HCT116 (cell line): ENCODE measurements around the gene TRIM75. TPM values are rescaled to one million over a fixed set of nuclear protein-coding genes. Genes with fewer than 3 reads are reported as not detected.

ENCODE experiments used
- ATAC-seq: fragments of 200-7000 bp; cut with Tn5 transposase; 2 replicates; pipeline ENCODE4 v1.9.1; 2020; ENCODE audit warnings: mild to moderate bottlenecking, moderate library complexity
- BruUV-seq: library from RNA; stranded (reverse); fragments of 400-500 nt; replicated peaks from 2 replicates; lab custom pipeline; 2021; lab: Mats Ljungman, UMichigan
- CTCF ChIA-PET: fragments of 300-600 bp; sonication (Branson Sonifier 250); formaldehyde crosslinking; loops from one replicate; lab custom pipeline; 2021; ENCODE audit warnings: antibody characterized with exemption; lab: Charles Lee
- POLR2A ChIA-PET: fragments of 300-600, 350-600 bp; sonication (Branson Sonifier 250); formaldehyde crosslinking; loops from one replicate; lab custom pipeline; 2021; ENCODE audit warnings: antibody characterized with exemption; lab: Charles Lee
- RAD21 ChIA-PET, 2 experiments: fragments of 300-600 bp; sonication (Branson Sonifier 250); formaldehyde crosslinking; loops; one replicate each; lab custom pipeline; 2023; ENCODE audit warnings: low total read pairs in 2 of 2; ENCODE audit not compliant: uncharacterized antibody in 2 of 2, unreplicated experiment in 2 of 2, low non-redundant PET in 1 of 2; lab: Charles Lee
- DNase-seq: peaks from one replicate; pipeline ENCODE4 v3.0.0-alpha.2; 2010; ENCODE audit warnings: low read depth, low spot score
- H2AFZ ChIP-seq: fragments of 200-600 bp; shearing (Covaris generic), sonication (generic); 2 replicates; pipeline ENCODE4 v1.6.1; 2017; ENCODE audit warnings: low read depth, mixed run types, mixed read lengths, antibody characterized with exemption, low read length; ENCODE audit not compliant: poor library complexity, severe bottlenecking
- H3K27ac ChIP-seq: 2 replicates; pipeline ENCODE4 v1.5.1; 2012; ENCODE audit warnings: low read depth, low read length
- H3K27me3 ChIP-seq: fragments of 200-600 bp; sonication (generic); 2 replicates; pipeline ENCODE4 v1.6.1; 2016; ENCODE audit warnings: mixed run types, low read length, mixed read lengths; ENCODE audit not compliant: insufficient read depth
- H3K36me3 ChIP-seq, 2 experiments: fragments of 200-500 bp in 1 of 2; fragments of 200-600 bp in 1 of 2; sonication (Bioruptor generic) in 1 of 2; sonication (generic) in 1 of 2; 2 replicates each; pipeline versions ENCODE4 v1.5.1 to v1.6.1; 2014 to 2016; ENCODE audit warnings: low read length in 2 of 2, inconsistent platforms in 1 of 2, mixed read lengths in 1 of 2, mixed run types in 1 of 2; ENCODE audit not compliant: insufficient read depth in 2 of 2, control insufficient read depth in 1 of 2
- H3K4me1 ChIP-seq, 2 experiments: fragments of 200-600 bp in 1 of 2; sonication (generic) in 1 of 2; 2 replicates each; pipeline versions ENCODE4 v1.5.1 to v1.6.1; 2012 to 2017; ENCODE audit warnings: low read length in 2 of 2, inconsistent platforms in 1 of 2, mild to moderate bottlenecking in 1 of 2, mixed read lengths in 1 of 2, mixed run types in 1 of 2, moderate library complexity in 1 of 2; ENCODE audit not compliant: insufficient read depth in 2 of 2, control insufficient read depth in 1 of 2
- H3K4me2 ChIP-seq: fragments of 200-600 bp; sonication (generic); 2 replicates; pipeline ENCODE4 v1.6.1; 2017; ENCODE audit warnings: mixed run types, low read length, mixed read lengths
- H3K4me3 ChIP-seq, 2 experiments: fragments of 200-600 bp in 1 of 2; sonication (generic) in 1 of 2; replicated peaks in 1 of 2; 2 replicates each; pipeline ENCODE4 v1.5.1; 2011 to 2016; ENCODE audit warnings: low read length in 2 of 2, control low read depth in 1 of 2, low read depth in 1 of 2, mild to moderate bottlenecking in 1 of 2, mixed read lengths in 1 of 2, mixed run types in 1 of 2
- H3K79me2 ChIP-seq: fragments of 200-600 bp; sonication (generic); 2 replicates; pipeline ENCODE4 v1.6.1; 2017; ENCODE audit warnings: mild to moderate bottlenecking, mixed run types, low read length, moderate library complexity, mixed read lengths; ENCODE audit not compliant: insufficient read depth
- H3K9ac ChIP-seq: fragments of 200-600 bp; sonication (generic); 2 replicates; pipeline ENCODE4 v1.6.1; 2016; ENCODE audit warnings: low read length, mixed read lengths
- H3K9me2 ChIP-seq: fragments of 200-600 bp; sonication (generic), shearing (Covaris generic); 2 replicates; pipeline ENCODE4 v1.6.1; 2017; ENCODE audit warnings: mixed run types, mild to moderate bottlenecking, moderate library complexity; ENCODE audit not compliant: insufficient read depth
- H3K9me3 ChIP-seq, 2 experiments: fragments of 200-500 bp in 1 of 2; fragments of 200-600 bp in 1 of 2; sonication (Bioruptor generic) in 1 of 2; sonication (generic) in 1 of 2; 2 replicates each; pipeline ENCODE4 v1.6.1; 2014 to 2017; ENCODE audit warnings: low read length in 2 of 2, mixed read lengths in 2 of 2, inconsistent platforms in 1 of 2, low read depth in 1 of 2, mild to moderate bottlenecking in 1 of 2, mixed run types in 1 of 2, moderate library complexity in 1 of 2; ENCODE audit not compliant: control insufficient read depth in 1 of 2, insufficient read depth in 1 of 2
- H4K20me1 ChIP-seq: fragments of 200-600 bp; sonication (generic), shearing (Covaris generic); 2 replicates; pipeline ENCODE4 v1.6.1; 2017; ENCODE audit warnings: mixed run types, mild to moderate bottlenecking, moderate library complexity; ENCODE audit not compliant: insufficient read depth
- ATF3 ChIP-seq: IDR thresholded peaks from 2 replicates; pipeline ENCODE4 v1.6.1; 2012
- CBX3 ChIP-seq: IDR thresholded peaks from 2 replicates; pipeline ENCODE4 v1.6.1; 2012; ENCODE audit warnings: low read depth
- CEBPB ChIP-seq: IDR thresholded peaks from 2 replicates; pipeline ENCODE4 v1.6.1; 2012; ENCODE audit warnings: low read depth
- EGR1 ChIP-seq: IDR thresholded peaks from 2 replicates; pipeline ENCODE4 v1.6.1; 2012; ENCODE audit warnings: low read depth
- EZH2phosphoT487 ChIP-seq: fragments of 200-600 bp; IDR thresholded peaks from 2 replicates; pipeline ENCODE4 v1.6.1; 2018; ENCODE audit warnings: antibody characterized with exemption, borderline replicate concordance
- JUND ChIP-seq: IDR thresholded peaks from 2 replicates; pipeline ENCODE4 v1.6.1; 2012
- POLR2A ChIP-seq: IDR thresholded peaks from 2 replicates; pipeline ENCODE4 v1.7.0; 2011; ENCODE audit warnings: borderline replicate concordance; ENCODE audit not compliant: insufficient read depth, insufficient read length; ENCODE audit errors: extremely low read depth
- POLR2AphosphoS5 ChIP-seq: IDR thresholded peaks from 2 replicates; pipeline ENCODE4 v1.6.1; 2011; ENCODE audit warnings: mild to moderate bottlenecking, low read depth, low read length, moderate library complexity
- RAD21 ChIP-seq: IDR thresholded peaks from 2 replicates; pipeline ENCODE4 v1.6.1; 2012; ENCODE audit warnings: low read depth, mild to moderate bottlenecking
- REST ChIP-seq: IDR thresholded peaks from 2 replicates; pipeline ENCODE4 v1.6.1; 2012; ENCODE audit warnings: low read depth
- SIN3A ChIP-seq: IDR thresholded peaks from 2 replicates; pipeline ENCODE4 v1.6.1; 2012; ENCODE audit warnings: low read depth
- SP1 ChIP-seq: IDR thresholded peaks from 2 replicates; pipeline ENCODE4 v1.6.1; 2012; ENCODE audit warnings: low read depth
- YY1 ChIP-seq: IDR thresholded peaks from 2 replicates; pipeline ENCODE4 v1.6.1; 2011; ENCODE audit warnings: low read length, low read depth, moderate library complexity, mild to moderate bottlenecking; ENCODE audit not compliant: insufficient replicate concordance; ENCODE audit errors: extremely low read depth
- ZBTB33 ChIP-seq: IDR thresholded peaks from 2 replicates; pipeline ENCODE4 v1.6.1; 2011; ENCODE audit warnings: mild to moderate bottlenecking, low read length, moderate library complexity; ENCODE audit not compliant: insufficient replicate concordance; ENCODE audit errors: extremely low read depth
- ZFX ChIP-seq: fragments of 450-650 bp; IDR thresholded peaks from 2 replicates; pipeline ENCODE4 v1.6.1; 2017
- ZNF274 ChIP-seq: fragments of 200-500 bp; sonication (Bioruptor generic); IDR thresholded peaks from 2 replicates; pipeline ENCODE4 v1.6.1; 2014; ENCODE audit warnings: mild to moderate bottlenecking, low read depth, low read length, inconsistent platforms
- intact Hi-C: fragments of 100-400 bp; cut with micrococcal nuclease; formaldehyde crosslinking; loops from 2 replicates; pipeline ENCODE4 v1.10.0; 2022
- total RNA-seq: library from RNA; stranded (reverse); gene quantifications from one replicate; pipeline ENCODE4 v1.2.1, GENCODE V29; 2021; ENCODE audit not compliant: unreplicated experiment
- TF ChIP-seq, protein P1 (sequence below): IDR thresholded peaks from 2 replicates; pipeline ENCODE4 v1.6.1; 2012

The TRIM75 gene
- total RNA-seq, 1 experiment from 2014 or later: not detected

- H3K27me3 ChIP-seq: no peaks in the 10 kb centered on the region
- H4K20me1 ChIP-seq: no peaks in the 10 kb centered on the region
- intact Hi-C loops: no loop called here
- no peaks in the 10 kb centered on the region for H3K4me1 ChIP-seq
- TF ChIP-seq ZBTB33 (no peak), SP1 (no peak), CBX3 (no peak), CEBPB (no peak), ZNF274 (no peak), POLR2A (no peak), REST (no peak), RAD21 (no peak), EGR1 (no peak), SIN3A (no peak), POLR2AphosphoS5 (no peak), ATF3 (no peak), JUND (no peak), EZH2phosphoT487 (no peak), ZFX (no peak), YY1 (no peak)
- TF ChIP-seq, protein P1, sequence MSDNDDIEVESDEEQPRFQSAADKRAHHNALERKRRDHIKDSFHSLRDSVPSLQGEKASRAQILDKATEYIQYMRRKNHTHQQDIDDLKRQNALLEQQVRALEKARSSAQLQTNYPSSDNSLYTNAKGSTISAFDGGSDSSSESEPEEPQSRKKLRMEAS: no peak
- TF ChIP-seq, all 23 proteins: peak for 0
- H3K9me3 ChIP-seq: no peaks in the 10 kb centered on the region
- H2AFZ ChIP-seq: no peak overlapping the region
- H3K4me3 ChIP-seq: no peak overlapping the region
- ChIA-PET RAD21 (no interaction called here), POLR2A (no interaction called here), CTCF (no interaction called here)
- no peak overlapping the region for H3K9ac ChIP-seq
- ATAC-seq: no peak
- H3K4me2 ChIP-seq: no peak overlapping the region
- H3K9me2 ChIP-seq: no peaks in the 10 kb centered on the region
- no peaks in the 10 kb centered on the region for H3K36me3 ChIP-seq
- DNase-seq: no peak
- BruUV-seq: no TSS peak
- no peak overlapping the region for H3K27ac ChIP-seq
- no peaks in the 10 kb centered on the region for H3K79me2 ChIP-seq
These were observed 43.2 kb upstream of the TRIM75 start for GRCh38 chr4:165010487-165010886.
